H1 (cell line): ENCODE results near the gene TSG101. TPM values are rescaled to one million over a fixed set of nuclear protein-coding genes. Genes with fewer than 3 reads are reported as not detected.

Source experiments
- CTCF ChIA-PET: fragments of 300-600 bp; sonication (Branson Sonifier 250); formaldehyde crosslinking; loops from one replicate; lab custom pipeline; 2021; ENCODE audit not compliant: partially characterized antibody; lab: Charles Lee
- POLR2A ChIA-PET: fragments of 300-600 bp; sonication (Branson Sonifier 250); formaldehyde crosslinking; loops from one replicate; lab custom pipeline; 2021; ENCODE audit warnings: inconsistent platforms; ENCODE audit not compliant: partially characterized antibody; lab: Charles Lee
- DNase-seq, 2 experiments: peaks; one replicate each; pipeline versions ENCODE4 v3.0.0 to v3.0.0-alpha.2; 2010 to 2022; ENCODE audit warnings: low spot score in 2 of 2, low read depth in 1 of 2, mixed read lengths in 1 of 2
- FAIRE-seq: peaks from 2 replicates; lab custom pipeline; 2011; peaks lifted over from hg19 to GRCh38; lab: Jason Lieb, UNC
- H2AFZ ChIP-seq: 2 replicates; pipeline ENCODE4 v1.8.1; 2012; ENCODE audit warnings: low read length, inconsistent platforms
- H2AK5ac ChIP-seq: 2 replicates; pipeline ENCODE4 v1.6.1; 2013; ENCODE audit warnings: low read depth, low read length
- H2BK120ac ChIP-seq: replicated peaks from 2 replicates; pipeline ENCODE3; 2013; ENCODE audit warnings: low read depth, low read length, inconsistent platforms
- H2BK12ac ChIP-seq: 2 replicates; pipeline ENCODE4 v1.6.1; 2013; ENCODE audit warnings: low read depth, low read length
- H2BK15ac ChIP-seq: 2 replicates; pipeline ENCODE4 v1.6.1; 2013; ENCODE audit warnings: low read length
- H2BK20ac ChIP-seq: 2 replicates; pipeline ENCODE4 v1.6.1; 2013; ENCODE audit warnings: low read length
- H2BK5ac ChIP-seq: 2 replicates; pipeline ENCODE4 v1.6.1; 2013; ENCODE audit warnings: low read depth, low read length
- H3K14ac ChIP-seq: 2 replicates; pipeline ENCODE4 v1.6.1; 2013; ENCODE audit warnings: inconsistent platforms; ENCODE audit not compliant: insufficient read length
- H3K18ac ChIP-seq: 2 replicates; pipeline ENCODE4 v1.6.1; 2013; ENCODE audit warnings: low read length; ENCODE audit errors: extremely low read depth
- H3K23ac ChIP-seq: 2 replicates; pipeline ENCODE4 v1.6.1; 2013; ENCODE audit warnings: inconsistent platforms; ENCODE audit not compliant: insufficient read length
- H3K23me2 ChIP-seq: 2 replicates; pipeline ENCODE4 v1.6.1; 2013; ENCODE audit warnings: low read depth, low read length
- H3K27ac ChIP-seq: 2 replicates; pipeline ENCODE4 v1.6.1; 2011; ENCODE audit warnings: low read depth, low read length, inconsistent platforms
- H3K27me3 ChIP-seq, 4 experiments: replicated peaks in 1 of 4; 1 replicate in 1 of 4; 2 replicates in 3 of 4; pipeline versions ENCODE4 v1.6.1 to v1.8.1; 2011 to 2013; ENCODE audit warnings: low read length in 3 of 4, mild to moderate bottlenecking in 3 of 4, inconsistent platforms in 2 of 4, mixed read lengths in 2 of 4, moderate library complexity in 1 of 4; ENCODE audit not compliant: control insufficient read depth in 3 of 4, insufficient read depth in 3 of 4; ENCODE audit errors: extremely low read depth in 1 of 4
- H3K36me3 ChIP-seq, 4 experiments: 2 replicates each; pipeline versions ENCODE4 v1.6.1 to v1.8.1; 2011 to 2013; ENCODE audit warnings: mild to moderate bottlenecking in 4 of 4, low read length in 3 of 4, moderate library complexity in 2 of 4, control low read depth in 1 of 4, inconsistent platforms in 1 of 4; ENCODE audit not compliant: insufficient read depth in 4 of 4, control insufficient read depth in 2 of 4
- H3K4ac ChIP-seq: replicated peaks from 2 replicates; pipeline ENCODE3; 2013; ENCODE audit warnings: low read length, low read depth, mixed read lengths, inconsistent platforms; ENCODE audit not compliant: insufficient read length
- H3K4me1 ChIP-seq, 4 experiments: replicated peaks in 1 of 4; 1 replicate in 1 of 4; 2 replicates in 3 of 4; pipeline versions ENCODE4 v1.6.1 to v1.8.1; 2011 to 2013; ENCODE audit warnings: low read length in 3 of 4, inconsistent platforms in 2 of 4, mixed read lengths in 1 of 4; ENCODE audit not compliant: insufficient read depth in 4 of 4, control insufficient read depth in 3 of 4
- H3K4me2 ChIP-seq, 2 experiments: 2 replicates each; pipeline versions ENCODE4 v1.6.1 to v1.8.1; 2011 to 2013; ENCODE audit warnings: low read depth in 2 of 2, low read length in 2 of 2, control low read depth in 1 of 2, inconsistent platforms in 1 of 2, mild to moderate bottlenecking in 1 of 2; ENCODE audit not compliant: insufficient read depth in 1 of 2
- H3K4me3 ChIP-seq, 4 experiments: fragments of 200-600, 300-600 bp in 1 of 4; sonication (generic), shearing (Covaris generic), sonication (Bioruptor Twin) in 1 of 4; 2 replicates each; pipeline versions ENCODE4 v1.5.1 to v1.8.1; 2011 to 2016; ENCODE audit warnings: low read length in 4 of 4, low read depth in 3 of 4, control low read depth in 2 of 4, inconsistent platforms in 2 of 4, mild to moderate bottlenecking in 2 of 4, mixed read lengths in 1 of 4, moderate library complexity in 1 of 4; ENCODE audit not compliant: insufficient read depth in 2 of 4; ENCODE audit errors: extremely low read depth in 1 of 4
- H3K56ac ChIP-seq: replicated peaks from 2 replicates; pipeline ENCODE3; 2013; ENCODE audit warnings: low read depth, mild to moderate bottlenecking, mixed read lengths, low read length, inconsistent platforms; ENCODE audit not compliant: insufficient read length
- H3K79me1 ChIP-seq: 2 replicates; pipeline ENCODE4 v1.6.1; 2013; ENCODE audit warnings: low read depth, low read length, control low read depth
- H3K79me2 ChIP-seq, 2 experiments: 2 replicates each; pipeline versions ENCODE4 v1.6.1 to v1.8.1; 2012 to 2013; ENCODE audit warnings: low read length in 2 of 2, mild to moderate bottlenecking in 2 of 2, inconsistent platforms in 1 of 2; ENCODE audit not compliant: insufficient read depth in 2 of 2, control insufficient read depth in 1 of 2
- H3K9ac ChIP-seq, 4 experiments: replicated peaks in 1 of 4; 1 replicate in 1 of 4; 2 replicates in 3 of 4; pipeline versions ENCODE4 v1.6.1 to v1.8.1; 2011 to 2013; ENCODE audit warnings: low read depth in 3 of 4, low read length in 3 of 4, control low read depth in 2 of 4, mild to moderate bottlenecking in 2 of 4, moderate library complexity in 2 of 4, inconsistent platforms in 1 of 4; ENCODE audit errors: extremely low read depth in 1 of 4
- H3K9me3 ChIP-seq, 2 experiments: 2 replicates each; pipeline versions ENCODE4 v1.6.1 to v1.8.1; 2012 to 2013; ENCODE audit warnings: mild to moderate bottlenecking in 2 of 2, moderate library complexity in 2 of 2, control low read depth in 1 of 2, inconsistent platforms in 1 of 2, low read depth in 1 of 2, low read length in 1 of 2, mixed read lengths in 1 of 2; ENCODE audit not compliant: insufficient read depth in 2 of 2
- H4K20me1 ChIP-seq, 2 experiments: replicated peaks in 1 of 2; 2 replicates each; pipeline versions ENCODE3 to v1.8.1; 2011 to 2013; ENCODE audit warnings: inconsistent platforms in 2 of 2, low read length in 2 of 2, mild to moderate bottlenecking in 1 of 2; ENCODE audit not compliant: insufficient read depth in 2 of 2, control insufficient read depth in 1 of 2
- H4K5ac ChIP-seq: 2 replicates; pipeline ENCODE4 v1.6.1; 2013; ENCODE audit warnings: low read length, low read depth, mixed read lengths, inconsistent platforms; ENCODE audit not compliant: insufficient read length
- H4K8ac ChIP-seq: 2 replicates; pipeline ENCODE4 v1.8.0; 2013; ENCODE audit warnings: mild to moderate bottlenecking, moderate library complexity, low read length, inconsistent platforms; ENCODE audit not compliant: insufficient read depth; ENCODE audit errors: extremely low read depth
- H4K91ac ChIP-seq: replicated peaks from 2 replicates; pipeline ENCODE3; 2013; ENCODE audit warnings: low read length, mixed read lengths, inconsistent platforms; ENCODE audit not compliant: insufficient read length
- E2F6 ChIP-seq: IDR thresholded peaks from 2 replicates; pipeline ENCODE4 v1.6.1; 2012; ENCODE audit warnings: inconsistent platforms
- HDAC2 ChIP-seq, 2 experiments: fragments of 300-600 bp in 1 of 2; sonication (generic) in 1 of 2; IDR thresholded peaks; 2 replicates each; pipeline ENCODE4 v1.6.1; 2011 to 2012; ENCODE audit warnings: low read depth in 2 of 2, low read length in 2 of 2, mild to moderate bottlenecking in 2 of 2, moderate library complexity in 2 of 2, borderline replicate concordance in 1 of 2, inconsistent platforms in 1 of 2
- KDM1A ChIP-seq: fragments of 200-600, 300-600 bp; sonication (generic); IDR thresholded peaks from 2 replicates; pipeline ENCODE4 v1.7.1; 2016; ENCODE audit warnings: mild to moderate bottlenecking, low read length, borderline replicate concordance
- KDM5A ChIP-seq: fragments of 200-600 bp; IDR thresholded peaks from 2 replicates; pipeline ENCODE4 v1.7.1; 2012; ENCODE audit warnings: mild to moderate bottlenecking, low read length, inconsistent platforms, mixed read lengths
- RBBP5 ChIP-seq: IDR thresholded peaks from 2 replicates; pipeline ENCODE4 v1.7.1; 2012; ENCODE audit warnings: low read depth, mild to moderate bottlenecking, inconsistent platforms, low read length, moderate library complexity, borderline replicate concordance
- RXRA ChIP-seq: IDR thresholded peaks from 2 replicates; pipeline ENCODE4 v1.6.1; 2011; ENCODE audit warnings: low read depth, mild to moderate bottlenecking, low read length, moderate library complexity; ENCODE audit not compliant: insufficient read depth
- SAP30 ChIP-seq: fragments of 300-600 bp; sonication (generic); IDR thresholded peaks from 2 replicates; pipeline ENCODE4 v1.7.1; 2012; ENCODE audit warnings: low read length, moderate library complexity, mild to moderate bottlenecking, inconsistent platforms; ENCODE audit not compliant: insufficient read depth, insufficient replicate concordance
- SP2 ChIP-seq: IDR thresholded peaks from 2 replicates; pipeline ENCODE4 v1.6.1; 2012; ENCODE audit warnings: mild to moderate bottlenecking, low read length, inconsistent platforms
- TAF7 ChIP-seq: optimal IDR thresholded peaks from 2 replicates; pipeline ENCODE3; 2011; ENCODE audit warnings: low read depth, mild to moderate bottlenecking, inconsistent platforms, low read length, moderate library complexity, borderline replicate concordance
- USF2 ChIP-seq: IDR thresholded peaks from 2 replicates; pipeline ENCODE4 v1.6.1; 2011; ENCODE audit warnings: low read length, improper control_type of control experiment
- ZNF274 ChIP-seq: IDR thresholded peaks from 2 replicates; pipeline ENCODE4 v1.7.0; 2012; ENCODE audit warnings: low read length, borderline replicate concordance; ENCODE audit errors: extremely low read depth
- WGBS, 2 experiments: shearing (Covaris generic) in 1 of 2; methylation state at CpG; one replicate each; pipeline versions ENCODE4 v1.1.6 to v1.1.7; 2013 to 2015; ENCODE audit warnings: low lambda C conversion rate in 2 of 2, mixed read lengths in 2 of 2, inconsistent platforms in 1 of 2, low coverage in 1 of 2, missing lambda C conversion rate in 1 of 2; ENCODE audit not compliant: insufficient replicate concordance in 2 of 2, insufficient coverage in 1 of 2, insufficient read length in 1 of 2; ENCODE audit errors: extremely low coverage in 1 of 2, missing lambda C conversion rate in 1 of 2; 5-methylcytosine and 5-hydroxymethylcytosine counted together
- polyA plus RNA-seq, 7 experiments: library from polyadenylated mRNA; depleted of rRNA in 3 of 7; stranded (reverse) in 5 of 7; unstranded in 2 of 7; fragments of >200 nt in 5 of 7; fragments of 200-250 nt in 2 of 7; gene quantifications; 1 replicate in 5 of 7; 2 replicates in 1 of 7; 4 replicates in 1 of 7; pipeline versions ENCODE4 v1.2.1 to v1.2.3, GENCODE V29; 2011 to 2013; ENCODE audit warnings: missing spikeins in 2 of 7, mixed read lengths in 2 of 7
- total RNA-seq: library from RNA; stranded (reverse); fragmentation: NEBNext Ultra II Directional; extraction: Animal tissue kit (Norgen Biotek cat#: 25700); gene quantifications from 2 replicates; pipeline ENCODE4 v1.2.1, GENCODE V29; 2021

Gene TSG101
- total and polyA plus RNA-seq, 2 of the 8 experiments (the other 6 are each of a cell fraction or from before 2014, with no cell fraction given): 50.8 to 151 TPM

- WGBS, 2 experiments: 95% methylated on average over 4 of the region's 4 CpGs; no CpG with 5 or more reads in 1 of the 2 experiments
- no peak overlapping the region for H3K18ac ChIP-seq
- H3K27ac ChIP-seq: no peak overlapping the region
- H3K23ac ChIP-seq: no peak overlapping the region
- no peaks in the 10 kb centered on the region for H3K79me1 ChIP-seq
- no peak overlapping the region for H4K5ac ChIP-seq
- peaks cover 11 to 46% (median 36%) of the 10 kb centered on the region in 4 experiments for H3K36me3 ChIP-seq
- no peak overlapping the region for H2BK15ac ChIP-seq
- H4K91ac ChIP-seq: no peak overlapping the region
- POLR2A ChIA-PET: no interaction called here
- no peak overlapping the region for H3K4ac ChIP-seq
- no peak overlapping the region for H2BK5ac ChIP-seq
- H3K4me3 ChIP-seq: no peak overlapping the region
- no peak overlapping the region for H2BK120ac ChIP-seq
- DNase-seq (no peak), FAIRE-seq (no peak)
- H3K27me3 ChIP-seq: no peaks in the 10 kb centered on the region
- H3K14ac ChIP-seq: no peak overlapping the region
- no peaks in the 10 kb centered on the region for H3K9me3 ChIP-seq
- no peaks in the 10 kb centered on the region for H4K20me1 ChIP-seq
- TF ChIP-seq ZNF274: no peak
- TF ChIP-seq SAP30: no peak
- TF ChIP-seq KDM1A: no peak
- TF ChIP-seq RBBP5: no peak
- TF ChIP-seq E2F6: no peak
- TF ChIP-seq USF2: no peak
- no peak for TF ChIP-seq KDM5A
- no peak for TF ChIP-seq TAF7
- no peak for TF ChIP-seq SP2
- TF ChIP-seq HDAC2 (IDR thresholded peaks at IDR 0.05; ENCODE audit: borderline replicate concordance in 1 of 2, low read depth in 2 of 2, low read length in 2 of 2): no peak
- no peak for TF ChIP-seq RXRA
- TF ChIP-seq, all 59 proteins: peak for 0
- Histone ChIP-seq H3K23me2 (no peaks in the 10 kb centered on the region), H3K4me2 (no peak overlapping the region), H3K56ac (no peak overlapping the region), H4K8ac (no peak overlapping the region), H2BK20ac (no peak overlapping the region), H2AK5ac (no peak overlapping the region), H3K9ac (no peak overlapping the region), H3K4me1 (no peaks in the 10 kb centered on the region), H2AFZ (no peak overlapping the region), H2BK12ac (no peak overlapping the region), H3K79me2 (no peaks in the 10 kb centered on the region)
- CTCF ChIA-PET: no interaction called here
These were observed 47.7 kb downstream of the TSG101 start for GRCh38 chr11:18479063-18479462.
